ENCODE data around the gene UBXN4. TPM values are rescaled to one million over a fixed set of nuclear protein-coding genes. Genes with fewer than 3 reads are reported as not detected.
A peak's percentile ranks its signal among the peaks of the same experiment; 100 is the strongest.

UBXN4 gene
- total and polyA plus RNA-seq, 12 donors: 50.0 to 145 (median 96.3) TPM

DNA sequence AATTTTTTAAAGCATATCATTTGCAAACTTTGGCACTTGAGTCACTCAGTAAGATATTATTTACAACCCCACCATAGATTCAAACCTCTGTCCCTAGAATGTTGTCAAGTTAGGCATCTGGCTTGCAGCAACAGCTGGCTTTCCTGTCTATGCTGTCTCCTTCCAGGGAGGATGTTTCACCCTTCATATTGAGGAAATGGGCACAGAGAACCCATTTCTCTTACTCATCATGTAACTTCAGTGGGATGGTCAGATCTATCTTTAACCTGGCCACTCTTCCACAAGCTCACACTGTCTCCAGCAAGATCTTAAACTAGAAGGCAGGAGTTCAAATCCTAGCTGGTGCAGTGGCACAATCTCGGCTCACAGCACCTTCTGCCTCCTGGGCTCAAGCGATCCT is 79.5 kb downstream of the UBXN4 start:
- TF ChIP-seq CTCF (IDR thresholded peaks at IDR 0.05) (no peak), POLR2A (IDR thresholded peaks at IDR 0.05) (no peak)
- Histone ChIP-seq H3K4me1 (replicated peaks in 1 of 2) (no peaks in the 10 kb centered on the region), H3K36me3 (replicated peaks in 1 of 2) (no peaks in the 10 kb centered on the region), H3K9me3 (replicated peaks in 1 of 3) (no peaks in the 10 kb centered on the region), H3K27ac (no peak overlapping the region), H3K27me3 (no peaks in the 10 kb centered on the region), H3K4me3 (no peak overlapping the region)
- intact Hi-C loops (cut with DNase I): no loop called here
- no peak for DNase-seq
- WGBS, 4 donors: 90 to 100% (median 93%) methylated on average over 2 of the region's 2 CpGs

DNA sequence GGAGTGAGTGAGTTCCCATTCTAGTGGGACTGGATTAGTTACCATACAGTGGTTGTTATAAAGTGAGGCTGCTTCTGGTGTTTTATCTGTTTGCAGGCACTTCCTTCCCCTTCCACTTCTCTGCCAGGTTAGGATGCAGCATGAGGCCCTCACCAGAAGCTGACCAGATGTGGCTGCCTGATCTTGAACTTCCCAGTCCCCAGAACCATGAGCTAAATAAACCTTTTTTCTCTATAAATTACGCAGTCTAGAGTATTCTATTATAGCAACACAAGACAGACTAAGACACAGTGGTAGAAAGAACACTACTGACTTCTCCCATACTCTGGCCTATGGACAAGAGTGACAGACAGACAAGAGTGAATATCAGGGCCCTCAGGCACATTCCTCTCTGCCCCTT is 81.2 kb downstream of the UBXN4 start:
- no peak for DNase-seq
- TF ChIP-seq CTCF (IDR thresholded peaks at IDR 0.05) (no peak), POLR2A (IDR thresholded peaks at IDR 0.05) (no peak)
- intact Hi-C loops (cut with DNase I): no loop called here
- 78 to 100% (median 86%) methylated on average over 1 of the region's 1 CpG for whole genome bisulfite sequencing, 4 donors
- Histone ChIP-seq H3K4me1 (replicated peaks in 1 of 2) (no peaks in the 10 kb centered on the region), H3K4me3 (no peak overlapping the region), H3K36me3 (replicated peaks in 1 of 2) (no peaks in the 10 kb centered on the region), H3K9me3 (replicated peaks in 1 of 3) (no peaks in the 10 kb centered on the region), H3K27ac (no peak overlapping the region), H3K27me3 (no peaks in the 10 kb centered on the region)

DNA sequence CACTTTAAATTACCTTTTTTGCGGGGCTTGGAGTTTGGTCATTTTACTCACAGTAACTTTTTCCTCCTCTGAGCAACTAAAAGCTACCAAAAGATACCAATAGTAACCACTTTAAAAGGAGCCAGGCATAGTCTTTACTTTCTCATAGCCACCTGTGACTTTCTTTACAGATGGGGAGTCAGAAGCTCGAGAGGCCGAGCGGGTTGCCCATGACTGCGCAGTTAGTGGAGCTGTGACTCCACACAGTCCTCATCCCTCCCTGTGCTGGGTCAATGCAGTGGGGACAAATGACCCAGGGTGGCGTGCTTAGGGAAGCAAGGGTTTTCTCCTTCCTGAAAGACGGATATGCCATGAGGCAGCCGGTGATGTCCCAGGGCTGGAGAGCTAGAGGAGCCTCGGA is 83.5 kb downstream of the UBXN4 start:
- no peak for TF ChIP-seq CTCF (IDR thresholded peaks at IDR 0.05)
- TF ChIP-seq POLR2A (IDR thresholded peaks at IDR 0.05): no peak
- H3K27me3 ChIP-seq: no peaks in the 10 kb centered on the region
- WGBS, 4 donors: 78 to 88% (median 83%) methylated on average over 7 to 9 of the region's 9 CpGs

DNA sequence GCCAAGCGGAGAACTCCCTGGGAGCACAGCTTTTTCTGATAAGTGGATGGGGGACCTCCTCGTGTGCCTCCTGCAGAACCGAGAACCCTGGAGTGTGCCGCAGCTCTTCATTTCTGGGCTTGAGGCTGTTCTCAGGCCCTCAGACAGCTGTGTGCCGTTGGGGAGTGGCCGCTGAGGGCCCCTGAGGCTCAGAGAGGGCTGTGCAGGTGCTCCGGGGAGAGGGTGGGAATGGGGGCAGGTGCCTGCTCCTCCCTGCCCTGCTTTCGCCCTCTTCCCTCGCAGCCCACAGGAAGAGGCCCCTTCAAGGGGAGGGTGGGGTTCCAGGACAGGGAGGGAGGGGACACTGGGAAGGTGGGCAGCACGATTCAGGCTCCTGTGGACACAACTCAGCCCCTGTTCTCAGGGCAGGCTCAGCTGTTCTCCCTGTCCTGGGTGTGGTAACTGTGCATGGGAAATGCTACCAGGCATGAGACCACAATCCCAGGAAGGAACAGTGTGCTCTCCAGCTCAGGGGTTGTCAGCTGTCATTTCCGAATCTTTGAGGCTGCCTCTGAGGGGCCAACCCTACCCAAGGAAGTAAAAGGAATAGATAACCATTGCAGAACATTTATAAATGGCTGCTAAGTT is 84.0 kb downstream of the UBXN4 start:
- TF ChIP-seq CTCF (IDR thresholded peaks at IDR 0.05): no peak
- TF ChIP-seq POLR2A (IDR thresholded peaks at IDR 0.05): no peak
- intact Hi-C loops (cut with DNase I): no loop called here
- no peaks in the 10 kb centered on the region for H3K4me1 ChIP-seq (replicated peaks in 1 of 2)
- no peaks in the 10 kb centered on the region for H3K27me3 ChIP-seq
- H3K4me3 ChIP-seq: no peak overlapping the region
- H3K9me3 ChIP-seq (replicated peaks in 1 of 3): no peaks in the 10 kb centered on the region
- peak overlapping the region in 1 of 5 donors; percentile 3 for H3K27ac ChIP-seq
- WGBS, 4 donors: 28 to 66% (median 55%) methylated on average over 3 to 11 of the region's 11 CpGs
- H3K36me3 ChIP-seq (replicated peaks in 1 of 2): no peaks in the 10 kb centered on the region
- DNase-seq: peak in 2 of 7 donors; percentile 6 to 42

More for the DNA sequence above, 83.5 kb downstream of the UBXN4 start:
- intact Hi-C loops (cut with DNase I): no loop called here
- no peak overlapping the region for H3K4me3 ChIP-seq
- DNase-seq: no peak
- no peaks in the 10 kb centered on the region for H3K36me3 ChIP-seq (replicated peaks in 1 of 2)
- H3K27ac ChIP-seq: no peak overlapping the region
- no peaks in the 10 kb centered on the region for H3K9me3 ChIP-seq (replicated peaks in 1 of 3)
- no peaks in the 10 kb centered on the region for H3K4me1 ChIP-seq (replicated peaks in 1 of 2)
